OCI-LY1 (cell line): ENCODE data around the gene XPNPEP2.

Experiments
- H2AFZ ChIP-seq: fragments of 200-600 bp; sonication (generic), shearing (Covaris generic); 2 replicates; pipeline ENCODE4 v1.6.0; 2014; ENCODE audit warnings: antibody characterized with exemption, mild to moderate bottlenecking, low read length
- H3F3A ChIP-seq: fragments of 200-600 bp; sonication (generic), shearing (Covaris generic); 2 replicates; pipeline ENCODE4 v1.6.0; 2014; ENCODE audit warnings: mild to moderate bottlenecking, antibody characterized with exemption, low read length, moderate library complexity; ENCODE audit not compliant: insufficient read depth
- H3K27ac ChIP-seq: fragments of 200-600 bp; sonication (generic); 2 replicates; pipeline ENCODE4 v1.5.1; 2014; ENCODE audit warnings: low read length, mixed run types, mild to moderate bottlenecking, low read depth; ENCODE audit not compliant: poor library complexity, severe bottlenecking
- H3K27me3 ChIP-seq: fragments of 200-600 bp; sonication (generic); 2 replicates; pipeline ENCODE4 v1.6.0; 2014; ENCODE audit warnings: antibody characterized with exemption, mild to moderate bottlenecking, low read length, moderate library complexity; ENCODE audit not compliant: insufficient read depth
- H3K36me3 ChIP-seq: fragments of 200-600 bp; sonication (generic); 2 replicates; pipeline ENCODE4 v1.6.1; 2014; ENCODE audit warnings: mild to moderate bottlenecking, antibody characterized with exemption, low read length, moderate library complexity, mixed read lengths; ENCODE audit not compliant: insufficient read depth
- H3K4me1 ChIP-seq: fragments of 200-600 bp; sonication (generic); 2 replicates; pipeline ENCODE4 v1.5.1; 2014; ENCODE audit warnings: mild to moderate bottlenecking, low read length, moderate library complexity; ENCODE audit not compliant: insufficient read depth, severe bottlenecking
- H3K4me2 ChIP-seq: fragments of 200-600 bp; sonication (generic), shearing (Covaris generic); 2 replicates; pipeline ENCODE4 v1.6.1; 2014; ENCODE audit warnings: low read length
- H3K4me3 ChIP-seq: fragments of 200-600 bp; sonication (generic); 2 replicates; pipeline ENCODE4 v1.5.1; 2014; ENCODE audit warnings: low read length, low read depth, mild to moderate bottlenecking, mixed read lengths; ENCODE audit not compliant: poor library complexity, severe bottlenecking
- H3K79me2 ChIP-seq: fragments of 200-600 bp; shearing (Covaris generic); 2 replicates; pipeline ENCODE4 v1.6.1; 2016; ENCODE audit warnings: mixed run types, low read length, mixed read lengths; ENCODE audit not compliant: insufficient read depth
- H3K9ac ChIP-seq: fragments of 200-600 bp; sonication (generic), shearing (Covaris generic); 2 replicates; pipeline ENCODE4 v1.6.1; 2014; ENCODE audit warnings: mild to moderate bottlenecking, low read length, mixed read lengths
- H3K9me2 ChIP-seq: fragments of 200-600 bp; sonication (generic), shearing (Covaris generic); 2 replicates; pipeline ENCODE4 v1.6.1; 2014; ENCODE audit warnings: low read depth, mild to moderate bottlenecking, low read length, mixed read lengths
- H3K9me3 ChIP-seq: fragments of 200-600 bp; shearing (Covaris generic); 2 replicates; pipeline ENCODE4 v1.6.1; 2014; ENCODE audit warnings: low read length, mixed read lengths
- H4K20me1 ChIP-seq: fragments of 200-600 bp; sonication (generic), shearing (Covaris generic); 2 replicates; pipeline ENCODE4 v1.6.0; 2016; ENCODE audit warnings: mild to moderate bottlenecking, low read length; ENCODE audit not compliant: insufficient read depth
- CTCF ChIP-seq: fragments of 200-600 bp; sonication (generic), shearing (Covaris generic); IDR thresholded peaks from 2 replicates; pipeline ENCODE4 v1.5.1; 2017; ENCODE audit warnings: mild to moderate bottlenecking, antibody characterized with exemption, low read length, moderate library complexity, mixed read lengths
- EZH2 ChIP-seq: fragments of 200-600 bp; sonication (generic), shearing (Covaris generic); IDR thresholded peaks from 2 replicates; pipeline ENCODE4 v1.8.0; 2017; ENCODE audit warnings: borderline replicate concordance, mixed run types, mild to moderate bottlenecking, antibody characterized with exemption, low read length, moderate library complexity, mixed read lengths

The XPNPEP2 gene

GRCh38 chrX:129693354-129693753 is 45.4 kb upstream of the XPNPEP2 start:
- Histone ChIP-seq H3K9me3 (no peaks in the 10 kb centered on the region), H4K20me1 (no peaks in the 10 kb centered on the region), H3K4me1 (no peaks in the 10 kb centered on the region), H3K27ac (no peak overlapping the region), H3K4me2 (no peak overlapping the region), H3K79me2 (no peaks in the 10 kb centered on the region), H3K9ac (no peak overlapping the region), H3K4me3 (no peak overlapping the region), H3F3A (no peaks in the 10 kb centered on the region), H2AFZ (no peak overlapping the region), H3K36me3 (no peaks in the 10 kb centered on the region), H3K9me2 (no peaks in the 10 kb centered on the region), H3K27me3 (no peaks in the 10 kb centered on the region)
- TF ChIP-seq CTCF (no peak), EZH2 (no peak)

GRCh38 chrX:129694805-129695204 is 44.0 kb upstream of the XPNPEP2 start:
- H4K20me1 ChIP-seq: no peaks in the 10 kb centered on the region
- no peak overlapping the region for H3K27ac ChIP-seq
- no peak overlapping the region for H3K4me2 ChIP-seq
- H3K4me1 ChIP-seq: no peaks in the 10 kb centered on the region
- H3K27me3 ChIP-seq: no peaks in the 10 kb centered on the region
- H3K4me3 ChIP-seq: no peak overlapping the region
- H3K36me3 ChIP-seq: no peaks in the 10 kb centered on the region
- no peak overlapping the region for H3K9ac ChIP-seq
- no peaks in the 10 kb centered on the region for H3K9me3 ChIP-seq
- no peaks in the 10 kb centered on the region for H3F3A ChIP-seq
- no peaks in the 10 kb centered on the region for H3K9me2 ChIP-seq
- no peaks in the 10 kb centered on the region for H3K79me2 ChIP-seq
- TF ChIP-seq CTCF: no peak
- no peak for TF ChIP-seq EZH2
- H2AFZ ChIP-seq: no peak overlapping the region

- Histone ChIP-seq H2AFZ (no peak overlapping the region), H3K4me2 (no peak overlapping the region), H4K20me1 (no peaks in the 10 kb centered on the region), H3K9me3 (no peaks in the 10 kb centered on the region), H3K27ac (no peak overlapping the region), H3K79me2 (no peaks in the 10 kb centered on the region), H3K36me3 (no peaks in the 10 kb centered on the region), H3K4me3 (no peak overlapping the region), H3K27me3 (no peaks in the 10 kb centered on the region), H3K4me1 (no peaks in the 10 kb centered on the region), H3K9ac (no peak overlapping the region), H3F3A (no peaks in the 10 kb centered on the region), H3K9me2 (no peaks in the 10 kb centered on the region)
- no peak for TF ChIP-seq CTCF
- no peak for TF ChIP-seq EZH2
Observed at GRCh38 chrX:129695535-129695934, 43.2 kb upstream of the XPNPEP2 start.
